Prostate gland (tissue), 2 donors: ENCODE results near the gene SEC61A1. TPM values are rescaled to one million over a fixed set of nuclear protein-coding genes. Genes with fewer than 3 reads are reported as not detected.

Source experiments
- DNase-seq: peaks from one replicate; pipeline ENCODE4 v3.0.0-alpha.2; 2019; ENCODE audit warnings: low spot score
- H3K27ac ChIP-seq, 2 donors: fragments of 200-600 bp; sonication (generic); 2 replicates each; pipeline ENCODE4 v1.5.1; 2017 to 2019
- H3K27me3 ChIP-seq: fragments of 200-600 bp; sonication (generic); replicated peaks from 2 replicates; pipeline ENCODE4 v1.5.1; 2019; ENCODE audit not compliant: insufficient read depth
- H3K36me3 ChIP-seq, 2 donors: fragments of 200-600 bp; sonication (generic); 1 replicate in 1 of 2; 2 replicates in 1 of 2; pipeline versions ENCODE4 v1.5.1 to v1.8.1; 2017 to 2019
- H3K4me1 ChIP-seq: fragments of 200-600 bp; sonication (generic); replicated peaks from 2 replicates; pipeline ENCODE4 v1.5.1; 2019
- H3K4me3 ChIP-seq, 2 donors: fragments of 200-600 bp; sonication (generic); 2 replicates each; pipeline ENCODE4 v1.5.1; 2017 to 2019
- H3K9me3 ChIP-seq: fragments of 200-600 bp; sonication (generic); 2 replicates; pipeline ENCODE4 v1.5.1; 2017
- CTCF ChIP-seq, 4 experiments: fragments of 200-600 bp in 2 of 4; fragments of 450-650 bp in 2 of 4; sonication (generic) in 2 of 4; IDR thresholded peaks; 1 replicate in 3 of 4; 2 replicates in 1 of 4; pipeline ENCODE4 v1.5.1; 2016 to 2019; ENCODE audit warnings: antibody characterized with exemption in 4 of 4, mild to moderate bottlenecking in 2 of 4, moderate library complexity in 2 of 4
- POLR2A ChIP-seq: fragments of 450-650 bp; IDR thresholded peaks from one replicate; pipeline ENCODE4 v1.6.1; 2016; ENCODE audit warnings: antibody characterized with exemption, mild to moderate bottlenecking
- POLR2AphosphoS5 ChIP-seq: sonication (generic); formaldehyde crosslinking; IDR thresholded peaks from one replicate; pipeline ENCODE4 v1.6.1; 2017; ENCODE audit warnings: antibody characterized with exemption
- whole genome bisulfite sequencing: methylation state at CpG from one replicate; pipeline ENCODE4 v1.1.5; 2018; 5-methylcytosine and 5-hydroxymethylcytosine counted together
- intact Hi-C: fragments of 100-400 bp; cut with DNase I; formaldehyde crosslinking; loops from one replicate; pipeline ENCODE4 v1.14.2; 2022
- total RNA-seq, 2 donors: library from RNA; depleted of rRNA; stranded (reverse); fragments of >200 nt; gene quantifications; one replicate each; pipeline ENCODE4 v1.1.0, GENCODE V29; 2016

Gene SEC61A1
- total RNA-seq, 2 donors from 2014 or later: 166 to 195 TPM

GRCh38 chr3:128072454-128073184, 20.4 kb downstream of the SEC61A1 start:
- H3K27ac ChIP-seq: no peak overlapping the region
- no peak overlapping the region for H3K4me3 ChIP-seq
- 69% methylated on average over 9 of the region's 13 CpGs for WGBS
- H3K9me3 ChIP-seq: no peaks in the 10 kb centered on the region
- intact Hi-C loops: no loop called here
- DNase-seq: peak; percentile 22
- no peaks in the 10 kb centered on the region for H3K27me3 ChIP-seq
- no peak for TF ChIP-seq POLR2A
- peak; percentile 43 for TF ChIP-seq POLR2AphosphoS5
- no peak for TF ChIP-seq CTCF (IDR thresholded peaks at IDR 0.05)
- peaks cover 0 to 17% of the 10 kb centered on the region in 2 donors for H3K36me3 ChIP-seq
- no peaks in the 10 kb centered on the region for H3K4me1 ChIP-seq

GRCh38 chr3:128073185-128073725, 21.0 kb downstream of the SEC61A1 start:
- intact Hi-C loops: no loop called here
- no peak for DNase-seq
- WGBS: 86% methylated on average over 6 of the region's 6 CpGs
- Histone ChIP-seq H3K27me3 (no peaks in the 10 kb centered on the region), H3K27ac (no peak overlapping the region), H3K4me1 (no peaks in the 10 kb centered on the region), H3K36me3 (peaks cover 0 to 12% of the 10 kb centered on the region in 2 donors), H3K9me3 (no peaks in the 10 kb centered on the region), H3K4me3 (no peak overlapping the region)
- TF ChIP-seq POLR2AphosphoS5 (no peak), POLR2A (no peak), CTCF (IDR thresholded peaks at IDR 0.05) (no peak)

- 65% methylated on average over 2 of the region's 2 CpGs for WGBS
- intact Hi-C loops: no loop called here
- H3K27ac ChIP-seq: no peak overlapping the region
Measured at GRCh38 chr3:128073807-128074206, 21.6 kb downstream of the SEC61A1 start.

GRCh38 chr3:128074851-128075521, 22.7 kb downstream of the SEC61A1 start:
- Histone ChIP-seq H3K27ac (peak overlapping the region in 1 of 2 donors; percentile 48), H3K4me1 (no peaks in the 10 kb centered on the region), H3K36me3 (peaks cover 0 to 5% of the 10 kb centered on the region in 2 donors), H3K27me3 (no peaks in the 10 kb centered on the region), H3K4me3 (peak overlapping the region; percentile 12 to 28), H3K9me3 (no peaks in the 10 kb centered on the region)
- WGBS: 8% methylated on average over 7 of the region's 7 CpGs
- intact Hi-C loops: loop anchor here (5.0 kb wide), 1 partner anchor 422 kb away; no protein-coding TSS in a partner anchor
- TF ChIP-seq CTCF (IDR thresholded peaks at IDR 0.05): no peak
- no peak for TF ChIP-seq POLR2AphosphoS5
- no peak for DNase-seq

More at GRCh38 chr3:128073807-128074206, 21.6 kb downstream of the SEC61A1 start:
- Histone ChIP-seq H3K4me1 (no peaks in the 10 kb centered on the region), H3K27me3 (no peaks in the 10 kb centered on the region), H3K9me3 (no peaks in the 10 kb centered on the region), H3K36me3 (peaks cover 0 to 6% of the 10 kb centered on the region in 2 donors), H3K4me3 (no peak overlapping the region)
- no peak for DNase-seq
- TF ChIP-seq POLR2A (no peak), CTCF (IDR thresholded peaks at IDR 0.05) (no peak), POLR2AphosphoS5 (no peak)
